ENCODE results near the gene TBX5. TPM values are rescaled to one million over a fixed set of nuclear protein-coding genes. Genes with fewer than 3 reads are reported as not detected.

Gene TBX5
- polyA plus RNA-seq, 4 donors: 0.13 TPM; not detected in 3

- DNase-seq (ENCODE audit: low read depth in 4 of 4, low spot score in 3 of 4): no peak
Measured at GRCh38 chr12:114434341-114434740, 28.4 kb upstream of the TBX5 start.

- DNase-seq (ENCODE audit: low read depth in 4 of 4, low spot score in 3 of 4): no peak
Measured at GRCh38 chr12:114431902-114432301, 26.0 kb upstream of the TBX5 start.

- no peak for DNase-seq (ENCODE audit: low read depth in 4 of 4, low spot score in 3 of 4)
Measured at GRCh38 chr12:114430306-114430705, 24.4 kb upstream of the TBX5 start.

GRCh38 chr12:114425031-114425626, 19.2 kb upstream of the TBX5 start:
- DNase-seq (ENCODE audit: low read depth in 4 of 4, low spot score in 3 of 4): no peak

GRCh38 chr12:114420944-114421335, 15.0 kb upstream of the TBX5 start:
- no peak for DNase-seq (ENCODE audit: low read depth in 4 of 4, low spot score in 3 of 4)

GRCh38 chr12:114420182-114420943, 14.4 kb upstream of the TBX5 start:
- no peak for DNase-seq (ENCODE audit: low read depth in 4 of 4, low spot score in 3 of 4)

- no peak for DNase-seq (ENCODE audit: low read depth in 4 of 4, low spot score in 3 of 4)
Measured at GRCh38 chr12:114416028-114416427, 10.1 kb upstream of the TBX5 start.

GRCh38 chr12:114415525-114415868, 9.6 kb upstream of the TBX5 start:
- no peak for DNase-seq (ENCODE audit: low read depth in 4 of 4, low spot score in 3 of 4)

GRCh38 chr12:114414866-114415524, 9.1 kb upstream of the TBX5 start:
- no peak for DNase-seq (ENCODE audit: low read depth in 4 of 4, low spot score in 3 of 4)

- no peak for DNase-seq (ENCODE audit: low read depth in 4 of 4, low spot score in 3 of 4)
Measured at GRCh38 chr12:114414031-114414865, 8.3 kb upstream of the TBX5 start.

GRCh38 chr12:114412825-114413749, 7.1 kb upstream of the TBX5 start:
- DNase-seq (ENCODE audit: low read depth in 4 of 4, low spot score in 3 of 4): no peak

- no peak for DNase-seq (ENCODE audit: low read depth in 4 of 4, low spot score in 3 of 4)
Measured at GRCh38 chr12:114412307-114412706, 6.4 kb upstream of the TBX5 start.

GRCh38 chr12:114411071-114411837, 5.3 kb upstream of the TBX5 start:
- DNase-seq (ENCODE audit: low read depth in 4 of 4, low spot score in 3 of 4): no peak

GRCh38 chr12:114409852-114410600, 4.1 kb upstream of the TBX5 start:
- DNase-seq (ENCODE audit: low read depth in 4 of 4, low spot score in 3 of 4): no peak

- no peak for DNase-seq (ENCODE audit: low read depth in 4 of 4, low spot score in 3 of 4)
Measured at GRCh38 chr12:114408886-114409851, 3.2 kb upstream of the TBX5 start.

- no peak for DNase-seq (ENCODE audit: low read depth in 4 of 4, low spot score in 3 of 4)
Measured at GRCh38 chr12:114408471-114408885, 2.5 kb upstream of the TBX5 start.

- no peak for DNase-seq (ENCODE audit: low read depth in 4 of 4, low spot score in 3 of 4)
Measured at GRCh38 chr12:114407842-114408411, 2.0 kb upstream of the TBX5 start.
